OCI-LY7 (cell line): ENCODE results near the gene GAMT.

Experiments
- CTCF ChIP-seq: fragments of 200-600 bp; sonication (generic); conservative IDR thresholded peaks from 2 replicates; pipeline ENCODE4 v1.5.1; 2014; ENCODE audit warnings: mild to moderate bottlenecking, antibody characterized with exemption, low read length, moderate library complexity, mixed read lengths
- EZH2phosphoT487 ChIP-seq: fragments of 200-600 bp; sonication (generic); IDR thresholded peaks from 2 replicates; pipeline ENCODE4 v1.6.1; 2018; ENCODE audit warnings: low read depth, borderline replicate concordance, mild to moderate bottlenecking, mixed run types, antibody characterized with exemption, low read length, moderate library complexity, mixed read lengths

- TF ChIP-seq CTCF: peak; percentile 53
- TF ChIP-seq EZH2phosphoT487: no peak
Measured at GRCh38 chr19:1422943-1423342, 21.6 kb upstream of the GAMT start.
